ENCODE measurements around the gene SURF2. TPM values are rescaled to one million over a fixed set of nuclear protein-coding genes. Genes with fewer than 3 reads are reported as not detected.

Gene SURF2
- total and polyA plus RNA-seq, 9 of the 15 experiments (the other 6 are each of a cell fraction or from before 2014, with no cell fraction given) = 5.5 to 82.5 (median 21.3) TPM

DNA sequence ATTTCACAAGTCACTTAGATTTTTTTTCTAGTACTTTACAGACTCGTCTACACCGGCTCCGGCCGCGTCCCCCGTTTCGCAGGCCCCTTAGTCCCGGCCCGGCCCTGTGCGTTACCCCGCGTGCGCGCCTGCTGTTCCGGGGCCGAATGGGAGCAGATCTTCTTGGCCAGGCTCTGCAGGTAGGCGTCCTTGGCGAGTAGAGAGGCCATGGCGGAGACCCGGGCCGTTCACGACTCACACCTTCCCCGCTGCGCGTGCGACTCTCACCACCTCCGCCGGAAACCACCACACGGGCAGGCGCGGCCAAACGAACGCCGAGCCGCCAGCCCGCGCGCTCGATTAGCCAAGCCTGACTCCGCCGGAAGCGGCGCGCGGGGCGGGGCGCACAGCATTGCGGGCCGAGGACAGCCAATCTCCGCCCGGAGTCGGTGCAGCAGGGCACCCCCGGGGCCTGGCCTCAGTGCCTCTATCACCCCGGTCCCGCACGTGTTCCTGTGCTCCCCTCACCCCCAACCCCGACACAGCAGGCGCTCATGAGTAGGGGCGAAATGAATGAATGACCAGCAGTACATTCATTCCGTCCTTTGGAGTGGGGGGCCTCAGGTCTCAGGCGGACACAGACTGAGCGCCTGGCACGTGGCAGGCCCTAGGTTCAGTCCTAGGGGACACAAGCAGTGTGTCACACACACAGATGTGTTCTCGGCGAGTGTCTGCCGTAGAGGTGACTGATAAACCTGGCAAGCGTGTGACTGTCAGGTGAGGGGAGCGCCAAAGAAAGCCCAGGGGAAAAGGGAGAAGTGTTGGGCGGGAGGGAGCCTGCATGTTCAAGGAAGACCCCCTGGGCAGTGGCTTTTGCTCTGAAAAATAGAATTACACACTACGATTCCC is 20.2 kb upstream of the SURF2 start, which contains the start of gene SURF6 (continued):
- TF ChIP-seq, protein P1, sequence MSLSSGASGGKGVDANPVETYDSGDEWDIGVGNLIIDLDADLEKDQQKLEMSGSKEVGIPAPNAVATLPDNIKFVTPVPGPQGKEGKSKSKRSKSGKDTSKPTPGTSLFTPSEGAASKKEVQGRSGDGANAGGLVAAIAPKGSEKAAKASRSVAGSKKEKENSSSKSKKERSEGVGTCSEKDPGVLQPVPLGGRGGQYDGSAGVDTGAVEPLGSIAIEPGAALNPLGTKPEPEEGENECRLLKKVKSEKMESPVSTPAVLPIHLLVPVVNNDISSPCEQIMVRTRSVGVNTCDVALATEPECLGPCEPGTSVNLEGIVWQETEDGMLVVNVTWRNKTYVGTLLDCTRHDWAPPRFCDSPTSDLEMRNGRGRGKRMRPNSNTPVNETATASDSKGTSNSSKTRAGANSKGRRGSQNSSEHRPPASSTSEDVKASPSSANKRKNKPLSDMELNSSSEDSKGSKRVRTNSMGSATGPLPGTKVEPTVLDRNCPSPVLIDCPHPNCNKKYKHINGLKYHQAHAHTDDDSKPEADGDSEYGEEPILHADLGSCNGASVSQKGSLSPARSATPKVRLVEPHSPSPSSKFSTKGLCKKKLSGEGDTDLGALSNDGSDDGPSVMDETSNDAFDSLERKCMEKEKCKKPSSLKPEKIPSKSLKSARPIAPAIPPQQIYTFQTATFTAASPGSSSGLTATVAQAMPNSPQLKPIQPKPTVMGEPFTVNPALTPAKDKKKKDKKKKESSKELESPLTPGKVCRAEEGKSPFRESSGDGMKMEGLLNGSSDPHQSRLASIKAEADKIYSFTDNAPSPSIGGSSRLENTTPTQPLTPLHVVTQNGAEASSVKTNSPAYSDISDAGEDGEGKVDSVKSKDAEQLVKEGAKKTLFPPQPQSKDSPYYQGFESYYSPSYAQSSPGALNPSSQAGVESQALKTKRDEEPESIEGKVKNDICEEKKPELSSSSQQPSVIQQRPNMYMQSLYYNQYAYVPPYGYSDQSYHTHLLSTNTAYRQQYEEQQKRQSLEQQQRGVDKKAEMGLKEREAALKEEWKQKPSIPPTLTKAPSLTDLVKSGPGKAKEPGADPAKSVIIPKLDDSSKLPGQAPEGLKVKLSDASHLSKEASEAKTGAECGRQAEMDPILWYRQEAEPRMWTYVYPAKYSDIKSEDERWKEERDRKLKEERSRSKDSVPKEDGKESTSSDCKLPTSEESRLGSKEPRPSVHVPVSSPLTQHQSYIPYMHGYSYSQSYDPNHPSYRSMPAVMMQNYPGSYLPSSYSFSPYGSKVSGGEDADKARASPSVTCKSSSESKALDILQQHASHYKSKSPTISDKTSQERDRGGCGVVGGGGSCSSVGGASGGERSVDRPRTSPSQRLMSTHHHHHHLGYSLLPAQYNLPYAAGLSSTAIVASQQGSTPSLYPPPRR (CRISPR knock-in tag; IDR thresholded peaks at IDR 0.05; ENCODE audit: borderline replicate concordance) = no peak; the same call in 1 of the 2 replicates
- TF ChIP-seq MAZ (CRISPR knock-in tag; conservative IDR thresholded peaks at IDR 0.05 in 1 of 2, IDR thresholded peaks at IDR 0.05 in 1 of 2) = peak; percentile 98 to 99
- TF ChIP-seq NFATC3 (IDR thresholded peaks at IDR 0.05) = no peak
- TF ChIP-seq CHD4 (IDR thresholded peaks at IDR 0.05; ENCODE audit: insufficient read depth, insufficient replicate concordance, low read depth, low read length, poor library complexity, severe bottlenecking) = no peak
- TF ChIP-seq ZC3H4 (CRISPR knock-in tag; IDR thresholded peaks at IDR 0.05; ENCODE audit: borderline replicate concordance) = no peak
- TF ChIP-seq, protein P2, sequence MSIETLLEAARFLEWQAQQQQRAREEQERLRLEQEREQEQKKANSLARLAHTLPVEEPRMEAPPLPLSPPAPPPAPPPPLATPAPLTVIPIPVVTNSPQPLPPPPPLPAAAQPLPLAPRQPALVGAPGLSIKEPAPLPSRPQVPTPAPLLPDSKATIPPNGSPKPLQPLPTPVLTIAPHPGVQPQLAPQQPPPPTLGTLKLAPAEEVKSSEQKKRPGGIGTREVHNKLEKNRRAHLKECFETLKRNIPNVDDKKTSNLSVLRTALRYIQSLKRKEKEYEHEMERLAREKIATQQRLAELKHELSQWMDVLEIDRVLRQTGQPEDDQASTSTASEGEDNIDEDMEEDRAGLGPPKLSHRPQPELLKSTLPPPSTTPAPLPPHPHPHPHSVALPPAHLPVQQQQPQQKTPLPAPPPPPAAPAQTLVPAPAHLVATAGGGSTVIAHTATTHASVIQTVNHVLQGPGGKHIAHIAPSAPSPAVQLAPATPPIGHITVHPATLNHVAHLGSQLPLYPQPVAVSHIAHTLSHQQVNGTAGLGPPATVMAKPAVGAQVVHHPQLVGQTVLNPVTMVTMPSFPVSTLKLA (conservative IDR thresholded peaks at IDR 0.05) = peak; percentile 96 to 98
- peak; percentile 84 to 88 for TF ChIP-seq NRF1 (conservative IDR thresholded peaks at IDR 0.05 in 1 of 2, IDR thresholded peaks at IDR 0.05 in 1 of 2)
- TF ChIP-seq ZNF583 (CRISPR knock-in tag; IDR thresholded peaks at IDR 0.05) = peak; percentile 23; the same call in 1 of the 2 replicates
- peak; percentile 68; the same call in 1 of the 2 replicates for TF ChIP-seq JUND (IDR thresholded peaks at IDR 0.05; ENCODE audit: borderline replicate concordance, low read depth, low read length)
- no peak; the same call in 2 of the 3 replicates for TF ChIP-seq JUND (tag; IDR thresholded peaks at IDR 0.05; ENCODE audit: borderline replicate concordance, low read depth, low read length)
- TF ChIP-seq, protein P3, sequence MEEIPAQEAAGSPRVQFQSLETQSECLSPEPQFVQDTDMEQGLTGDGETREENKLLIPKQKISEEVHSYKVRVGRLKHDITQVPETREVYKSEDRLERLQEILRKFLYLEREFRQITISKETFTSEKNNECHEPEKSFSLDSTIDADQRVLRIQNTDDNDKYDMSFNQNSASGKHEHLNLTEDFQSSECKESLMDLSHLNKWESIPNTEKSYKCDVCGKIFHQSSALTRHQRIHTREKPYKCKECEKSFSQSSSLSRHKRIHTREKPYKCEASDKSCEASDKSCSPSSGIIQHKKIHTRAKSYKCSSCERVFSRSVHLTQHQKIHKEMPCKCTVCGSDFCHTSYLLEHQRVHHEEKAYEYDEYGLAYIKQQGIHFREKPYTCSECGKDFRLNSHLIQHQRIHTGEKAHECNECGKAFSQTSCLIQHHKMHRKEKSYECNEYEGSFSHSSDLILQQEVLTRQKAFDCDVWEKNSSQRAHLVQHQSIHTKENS (CRISPR knock-in tag; IDR thresholded peaks at IDR 0.05) = no peak
- no peak for TF ChIP-seq MCM3 (IDR thresholded peaks at IDR 0.05)
- TF ChIP-seq RFX5 (IDR thresholded peaks at IDR 0.05; ENCODE audit: low read depth, low read length) = no peak
- TF ChIP-seq, protein P4, sequence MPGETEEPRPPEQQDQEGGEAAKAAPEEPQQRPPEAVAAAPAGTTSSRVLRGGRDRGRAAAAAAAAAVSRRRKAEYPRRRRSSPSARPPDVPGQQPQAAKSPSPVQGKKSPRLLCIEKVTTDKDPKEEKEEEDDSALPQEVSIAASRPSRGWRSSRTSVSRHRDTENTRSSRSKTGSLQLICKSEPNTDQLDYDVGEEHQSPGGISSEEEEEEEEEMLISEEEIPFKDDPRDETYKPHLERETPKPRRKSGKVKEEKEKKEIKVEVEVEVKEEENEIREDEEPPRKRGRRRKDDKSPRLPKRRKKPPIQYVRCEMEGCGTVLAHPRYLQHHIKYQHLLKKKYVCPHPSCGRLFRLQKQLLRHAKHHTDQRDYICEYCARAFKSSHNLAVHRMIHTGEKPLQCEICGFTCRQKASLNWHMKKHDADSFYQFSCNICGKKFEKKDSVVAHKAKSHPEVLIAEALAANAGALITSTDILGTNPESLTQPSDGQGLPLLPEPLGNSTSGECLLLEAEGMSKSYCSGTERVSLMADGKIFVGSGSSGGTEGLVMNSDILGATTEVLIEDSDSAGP (CRISPR knock-in tag; IDR thresholded peaks at IDR 0.05) = peak; percentile 39; the same call in 1 of the 2 replicates
- TF ChIP-seq FOXK2 (conservative IDR thresholded peaks at IDR 0.05 in 1 of 2, IDR thresholded peaks at IDR 0.05 in 1 of 2; ENCODE audit: low read depth in 2 of 2) = peak; percentile 80 to 92
- TF ChIP-seq ATF1 (CRISPR knock-in tag; IDR thresholded peaks at IDR 0.05) = no peak
- TF ChIP-seq ATF1 (tag; IDR thresholded peaks at IDR 0.05) = peak; percentile 82
